Brain pericyte (primary cell): ENCODE data around the gene FRMD4A.
"Not testable (repeated sequence)": the region's sequence is repeated elsewhere in the genome, so short reads cannot be mapped to it uniquely, and the experiment has no call there.

Experiments
- DNase-seq: peaks from one replicate; pipeline ENCODE4 v3.0.0-alpha.2; 2012; ENCODE audit warnings: low read depth, low spot score

Gene FRMD4A

DNA sequence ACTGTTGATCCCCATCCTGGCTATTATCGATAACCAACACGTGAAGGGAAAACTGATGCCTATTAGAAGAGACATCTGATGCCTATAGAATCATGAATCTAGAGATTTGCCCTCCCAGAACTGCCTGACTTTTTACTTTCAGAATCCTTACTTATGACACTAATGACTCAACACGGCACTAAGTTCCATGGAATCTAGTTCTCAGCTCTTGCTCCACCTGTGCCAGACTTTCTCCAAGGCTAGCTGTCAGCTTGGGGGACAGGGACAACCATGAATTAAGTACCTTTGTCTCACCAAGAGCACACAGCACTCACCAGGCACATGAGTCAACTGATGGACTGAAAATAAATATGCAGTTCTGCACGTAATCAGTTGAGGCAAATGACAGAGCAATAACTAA lies 184.2 kb downstream of the FRMD4A start:
- no peak for DNase-seq

DNA sequence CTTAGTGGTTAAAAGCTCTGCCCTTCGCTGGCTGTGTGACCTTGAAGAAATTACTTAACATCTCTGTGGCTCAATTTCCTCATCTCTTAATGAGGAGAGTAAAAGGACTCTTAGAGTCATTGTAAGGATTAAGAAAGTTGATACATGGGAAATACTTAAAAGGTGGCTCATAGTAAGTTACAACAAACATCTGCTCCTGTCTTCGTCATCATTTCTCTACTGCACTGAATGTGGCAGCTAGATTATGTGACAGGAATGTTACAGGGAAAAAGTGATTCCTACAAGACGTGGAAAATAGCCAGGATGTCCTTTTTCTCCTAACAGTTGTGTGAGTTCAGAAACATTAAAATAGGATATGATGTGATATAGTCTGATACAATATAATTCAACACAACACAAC lies 184.7 kb downstream of the FRMD4A start:
- no peak for DNase-seq

DNA sequence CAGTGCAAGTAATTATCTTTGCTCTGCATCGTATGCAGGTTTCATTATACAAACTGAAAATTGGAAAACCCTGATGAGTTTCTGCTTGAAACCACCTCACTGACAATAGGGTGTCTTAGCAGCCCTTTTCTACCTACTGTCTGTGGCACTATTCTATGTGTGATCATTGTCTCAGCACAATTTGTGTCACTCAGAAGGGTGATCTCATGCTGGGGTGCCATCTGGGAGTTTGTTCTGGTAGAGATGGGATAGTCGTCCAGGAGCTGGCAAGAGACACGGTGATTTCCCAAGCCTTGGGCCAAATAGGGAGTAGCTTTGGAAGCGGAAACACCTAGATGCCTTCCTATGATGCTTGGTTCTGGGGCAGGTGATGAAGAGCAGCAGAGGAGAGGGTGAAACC lies 186.3 kb downstream of the FRMD4A start:
- DNase-seq, result no peak

DNA sequence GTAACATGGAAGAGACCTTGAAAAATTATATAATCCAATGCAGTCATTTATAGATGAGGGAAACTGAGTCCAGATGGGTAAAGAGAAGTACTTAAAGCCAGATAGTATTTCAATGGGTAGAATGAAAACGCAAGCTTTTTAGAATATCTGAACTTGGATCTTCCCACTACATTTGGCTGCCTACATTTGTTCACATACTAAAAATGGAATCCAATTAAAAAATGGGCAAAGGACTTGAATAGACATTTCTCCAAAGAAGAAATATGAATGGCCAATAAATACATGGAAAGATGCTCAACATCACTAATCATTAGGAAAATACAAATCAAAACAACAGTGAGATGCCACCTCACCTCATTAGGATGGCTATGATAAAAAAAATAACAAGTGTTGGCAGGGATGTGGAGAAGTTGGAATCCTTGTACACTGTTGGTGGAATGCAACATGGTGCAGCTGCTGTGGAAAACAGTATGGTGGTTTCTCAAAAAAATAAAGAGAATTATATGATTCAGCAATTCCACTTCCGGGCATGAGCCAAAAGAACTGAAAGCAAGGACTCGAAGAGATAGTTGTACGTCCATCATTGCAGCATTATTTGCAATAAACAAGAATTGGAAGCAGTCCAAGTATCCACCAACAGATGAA lies 188.0 kb downstream of the FRMD4A start:
- DNase-seq, result no peak

DNA sequence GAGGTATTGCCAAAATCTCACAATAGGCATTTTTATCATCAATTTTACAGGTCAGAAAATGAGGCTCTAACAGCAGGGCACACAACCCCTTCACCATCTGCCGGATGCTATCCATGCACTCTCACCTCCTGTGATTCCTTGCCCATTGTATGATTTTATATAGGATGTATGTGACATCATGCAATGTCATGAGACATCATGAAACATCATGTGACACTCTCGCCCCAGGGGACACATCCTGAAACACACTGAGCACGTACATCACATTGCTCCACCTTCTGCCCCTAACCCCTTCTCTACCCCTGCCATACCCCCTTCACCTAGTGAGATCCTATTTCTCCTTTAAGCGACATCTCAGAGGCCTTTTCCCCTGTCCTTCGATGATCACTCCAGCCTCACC lies 189.4 kb downstream of the FRMD4A start:
- no peak for DNase-seq

DNA sequence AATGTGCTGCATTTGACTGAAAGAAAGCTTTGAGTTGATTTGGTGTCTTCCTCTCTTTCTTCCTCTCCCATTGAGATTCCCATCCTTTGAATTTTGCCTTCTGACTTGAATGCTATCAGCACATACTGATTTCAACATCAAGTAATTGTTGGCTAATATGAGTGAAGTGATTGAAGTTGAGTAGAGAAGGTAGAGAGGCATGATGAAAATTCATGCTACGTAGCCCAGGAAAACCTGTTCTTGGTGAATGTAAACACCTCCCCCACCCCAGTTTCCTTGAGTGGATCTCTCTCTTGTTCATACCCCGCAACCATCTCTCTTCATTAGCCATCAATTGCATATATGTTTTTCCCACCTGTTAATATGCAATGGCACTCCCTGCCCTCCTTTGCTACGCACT lies 193.3 kb downstream of the FRMD4A start:
- DNase-seq, result no peak

DNA sequence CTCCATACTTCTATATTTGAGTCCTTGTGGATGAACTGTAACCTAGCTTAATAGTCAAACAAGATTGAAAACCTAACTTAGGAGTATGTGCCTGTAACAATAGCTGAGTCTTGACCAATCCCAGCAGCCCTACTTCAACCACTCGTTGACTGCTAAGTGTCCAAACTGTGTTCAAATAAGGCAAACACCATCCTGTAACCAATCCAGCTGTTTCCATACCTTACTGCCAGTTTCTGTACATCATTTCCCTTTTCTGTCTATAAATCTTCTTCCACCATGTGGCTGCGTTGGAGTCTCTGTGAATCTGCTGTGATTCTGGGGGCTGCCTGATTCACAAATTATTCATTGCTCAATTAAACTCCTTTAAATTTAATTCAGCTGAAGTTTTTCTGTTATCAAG lies 195.5 kb downstream of the FRMD4A start:
- DNase-seq, result not testable (repeated sequence)

DNA sequence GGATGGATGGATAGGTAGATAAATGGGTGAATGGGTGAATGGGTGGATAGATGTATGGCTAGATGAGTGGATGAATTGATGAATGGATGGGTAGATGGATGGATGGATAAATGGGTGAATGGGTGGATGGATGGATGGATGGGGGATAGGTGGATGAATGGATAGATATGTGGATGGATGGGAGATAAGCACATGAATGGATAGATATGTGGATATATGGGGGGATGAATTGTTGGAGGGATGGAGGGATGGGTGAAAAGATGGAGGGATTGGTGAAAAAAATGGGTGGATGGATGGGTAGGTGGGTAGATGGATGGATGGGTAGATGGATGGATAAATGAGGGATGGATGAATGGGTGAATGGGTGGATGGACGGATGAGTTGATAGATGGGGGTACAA lies 196.4 kb downstream of the FRMD4A start:
- no peak for DNase-seq

DNA sequence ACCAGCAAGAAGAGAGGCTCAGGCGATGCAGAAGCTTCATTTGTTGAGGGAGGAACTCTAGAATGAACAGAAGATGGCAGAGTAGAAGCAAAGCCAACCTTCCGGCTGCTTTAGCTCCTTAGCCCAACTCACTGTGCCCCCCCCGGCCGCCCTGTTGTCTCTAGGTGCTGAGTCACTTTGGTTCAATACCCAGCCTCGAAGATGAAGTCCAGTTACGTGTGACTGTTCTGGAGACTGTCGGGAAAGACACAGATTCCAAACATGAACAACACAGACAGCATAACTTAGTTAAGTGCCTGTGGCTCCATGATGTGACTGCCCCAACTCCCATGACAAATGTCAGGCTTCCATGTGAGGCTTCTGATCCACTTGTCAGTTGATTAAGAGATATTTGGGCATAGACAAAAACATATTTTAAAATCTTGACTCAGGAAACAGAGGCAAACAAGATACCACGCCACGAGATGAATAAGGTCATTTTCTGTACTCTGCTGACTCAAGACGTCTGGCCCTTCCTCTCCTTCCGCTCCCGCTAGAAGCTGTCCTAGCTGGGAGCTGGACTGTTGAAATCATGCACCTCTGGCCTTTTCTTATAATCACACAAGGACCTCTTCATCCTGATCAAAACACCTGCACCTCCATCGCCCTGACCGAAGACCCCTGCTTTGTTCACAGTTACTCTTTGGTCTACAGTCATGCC lies 199.3 kb downstream of the FRMD4A start:
- DNase-seq, result no peak

DNA sequence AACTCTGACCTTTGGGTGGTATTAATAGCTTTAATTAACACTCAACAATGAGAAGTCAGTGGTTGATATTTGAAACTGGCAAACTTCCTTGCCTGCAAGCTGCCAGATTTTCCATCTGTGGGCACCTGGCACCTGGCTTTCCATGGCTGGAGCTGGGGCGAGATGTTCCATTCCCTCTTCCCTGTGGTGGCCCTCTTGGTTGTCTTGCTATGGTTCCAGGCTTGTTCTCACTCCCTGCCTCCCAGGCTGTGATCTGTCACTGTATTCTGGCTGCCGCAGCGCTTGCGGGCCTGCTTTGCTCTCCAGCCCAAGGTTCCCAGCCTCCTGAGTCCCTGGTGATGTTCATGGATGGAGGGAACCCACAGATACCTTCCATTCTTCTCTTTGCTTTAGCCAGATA lies 201.0 kb downstream of the FRMD4A start:
- no peak for DNase-seq

DNA sequence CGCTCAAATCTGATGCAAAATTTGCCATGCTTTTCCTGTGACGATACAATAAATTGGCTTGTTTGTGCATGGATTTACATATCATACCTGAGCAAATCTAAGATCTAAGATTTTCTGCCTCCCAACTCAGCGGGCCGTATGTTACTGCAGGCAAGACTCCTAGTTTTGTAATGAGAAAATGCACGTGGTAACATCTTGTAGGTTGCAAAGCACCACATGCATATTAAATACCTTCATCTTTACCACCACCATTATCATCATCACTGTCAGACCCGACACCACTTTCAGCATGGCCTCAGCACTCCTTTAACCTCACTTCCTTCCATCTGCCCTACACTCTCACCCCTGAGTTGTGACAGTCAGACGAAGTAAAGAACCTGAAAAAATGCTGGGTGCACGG lies 202.2 kb downstream of the FRMD4A start:
- no peak for DNase-seq

DNA sequence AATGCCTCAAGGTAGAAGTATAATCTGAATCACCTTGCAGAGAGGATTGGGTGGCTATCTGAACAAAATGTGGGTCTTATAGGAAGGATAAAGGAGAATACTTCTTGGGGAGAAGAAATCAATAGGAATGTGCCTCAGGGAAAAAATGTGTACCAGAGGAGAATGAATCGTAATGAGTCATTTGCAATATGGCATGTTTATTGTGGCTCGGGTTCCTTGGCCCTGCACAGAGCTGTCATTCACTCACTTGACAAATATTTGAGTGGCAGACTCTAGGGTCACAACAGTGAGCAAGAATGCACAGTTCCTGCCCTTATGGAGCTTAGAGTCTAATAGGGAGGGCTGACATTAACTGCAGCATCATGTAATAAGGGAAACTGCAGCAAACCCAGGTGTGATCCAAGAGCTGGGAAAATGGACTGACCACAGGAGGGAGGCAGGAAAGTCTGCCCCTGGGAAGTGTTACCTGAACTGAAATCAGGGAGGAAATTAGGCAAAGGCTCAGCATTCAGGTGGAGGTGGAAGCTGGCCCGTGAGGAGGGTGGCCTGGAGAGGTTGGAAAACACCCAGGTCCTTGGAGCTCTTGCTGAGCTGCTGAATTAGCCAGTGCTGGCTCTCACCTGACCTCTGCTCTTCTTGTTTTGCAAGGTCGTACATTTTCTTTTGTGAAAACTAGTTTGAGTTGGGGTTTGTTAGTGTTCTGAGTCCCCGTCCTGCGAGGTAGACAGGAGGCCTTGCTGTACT lies 203.9 kb downstream of the FRMD4A start:
- DNase-seq, result no peak

DNA sequence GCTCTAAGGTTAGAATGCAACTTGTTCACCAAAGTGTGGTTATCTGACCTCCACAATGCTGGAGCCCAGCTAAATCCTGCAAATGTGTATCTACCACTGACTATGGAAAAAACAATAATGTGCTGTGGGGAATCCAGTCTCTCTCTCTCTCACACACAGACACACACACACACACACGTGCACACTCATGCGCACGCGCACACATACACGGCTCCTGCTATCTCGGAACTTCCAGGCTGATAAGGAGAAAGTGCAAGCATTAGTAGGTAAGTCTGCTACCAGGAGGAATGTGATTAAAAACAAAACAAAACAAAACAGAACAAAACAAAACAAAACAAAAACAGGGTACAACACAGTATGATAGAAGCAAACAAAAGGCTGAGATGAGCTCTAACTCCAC lies 205.2 kb downstream of the FRMD4A start:
- DNase-seq, result no peak

DNA sequence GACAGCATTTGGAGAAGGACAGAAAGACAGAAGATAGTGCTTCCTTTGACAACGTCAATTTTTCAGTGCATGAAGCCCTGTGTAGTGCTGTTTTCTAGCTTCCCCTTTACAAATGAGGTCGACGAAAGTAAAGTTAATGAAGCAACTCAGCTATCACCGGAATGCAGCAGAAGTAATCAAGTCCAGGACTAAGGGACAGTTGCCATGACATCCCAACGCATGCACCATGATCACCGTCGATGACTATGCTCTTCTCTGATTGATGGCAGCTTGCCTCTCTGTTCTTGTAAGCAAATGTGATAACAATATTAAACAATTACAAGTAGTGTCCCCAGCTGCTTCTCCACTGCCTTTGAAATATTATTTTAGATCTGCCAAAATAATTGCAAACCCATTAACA lies 205.8 kb downstream of the FRMD4A start:
- no peak for DNase-seq

DNA sequence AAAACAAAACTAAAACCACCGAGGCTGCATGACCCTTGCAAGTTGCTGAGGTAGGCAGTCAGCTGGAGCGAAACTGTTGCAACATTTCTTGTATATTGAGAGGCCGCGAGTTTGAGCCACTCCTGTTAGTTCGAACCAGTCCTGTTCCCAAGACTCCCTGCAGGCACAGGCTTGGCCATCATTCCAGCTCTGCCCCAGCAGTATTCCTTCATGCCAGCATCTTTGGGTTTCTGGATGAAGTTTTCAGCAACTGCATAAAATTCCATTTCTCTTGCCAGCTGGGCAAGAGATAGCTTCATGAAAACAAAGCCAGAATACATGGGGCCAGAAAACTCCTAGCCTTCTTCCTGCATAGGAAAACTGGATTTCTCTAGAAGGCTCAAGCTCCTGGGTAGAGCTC lies 207.6 kb downstream of the FRMD4A start:
- DNase-seq, result no peak

DNA sequence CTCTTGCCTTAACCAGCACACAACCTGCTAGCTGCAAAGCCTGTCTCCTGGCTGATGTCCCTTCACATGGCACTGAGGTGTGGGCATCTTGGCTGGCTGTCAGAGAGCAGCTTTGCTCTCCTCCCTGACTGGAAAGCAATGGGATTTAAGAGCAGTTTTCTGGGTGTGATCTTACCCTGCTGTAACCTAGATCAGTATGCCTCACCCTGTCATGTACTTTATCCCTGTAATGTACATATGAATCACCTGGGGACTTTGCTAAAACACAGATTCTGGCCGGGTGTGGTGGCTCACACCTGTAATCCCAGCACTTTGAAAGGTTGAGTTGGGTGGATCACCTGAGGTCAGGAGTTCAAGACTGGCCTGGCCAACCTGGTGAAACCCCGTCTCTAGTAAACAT lies 209.9 kb downstream of the FRMD4A start:
- no peak for DNase-seq

DNA sequence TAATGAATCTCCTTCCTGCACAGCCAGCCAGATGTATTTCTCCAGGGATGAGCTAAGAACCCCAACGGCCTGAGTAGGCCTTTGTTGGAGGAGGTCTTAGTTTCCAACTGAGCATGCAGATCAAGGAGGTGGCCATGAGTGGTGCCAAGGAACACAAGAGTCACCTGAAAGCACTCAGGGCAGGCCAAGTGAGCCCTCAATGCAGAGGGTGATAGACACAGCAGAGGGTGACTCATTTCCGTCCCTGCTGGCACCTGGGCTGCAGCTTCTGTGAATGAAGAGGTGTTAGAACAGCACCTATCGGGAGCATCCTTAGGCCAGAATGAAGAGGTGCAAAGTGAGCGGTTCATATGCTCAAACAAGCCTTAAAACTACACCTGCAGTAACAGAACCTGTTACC lies 211.8 kb downstream of the FRMD4A start:
- DNase-seq, result no peak

DNA sequence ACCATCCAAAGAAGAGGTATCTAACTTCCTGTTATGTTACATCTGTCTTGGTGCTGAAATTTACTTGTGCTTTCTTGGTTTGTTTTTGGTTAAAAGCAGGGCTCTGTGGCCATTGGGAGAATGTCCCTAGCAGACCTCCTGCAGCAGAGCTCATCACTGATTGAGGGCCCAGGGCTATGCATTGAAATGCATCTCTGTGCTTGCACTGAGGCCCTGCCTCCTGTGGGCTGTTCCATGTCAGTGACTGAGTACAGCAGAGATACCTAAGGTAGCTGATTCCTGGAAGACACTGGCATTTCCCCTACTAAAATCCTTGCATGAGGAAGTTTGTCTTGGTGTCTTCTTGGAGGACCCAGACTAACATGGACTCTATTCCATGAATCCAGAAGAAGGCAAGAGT lies 213.9 kb downstream of the FRMD4A start:
- no peak for DNase-seq

DNA sequence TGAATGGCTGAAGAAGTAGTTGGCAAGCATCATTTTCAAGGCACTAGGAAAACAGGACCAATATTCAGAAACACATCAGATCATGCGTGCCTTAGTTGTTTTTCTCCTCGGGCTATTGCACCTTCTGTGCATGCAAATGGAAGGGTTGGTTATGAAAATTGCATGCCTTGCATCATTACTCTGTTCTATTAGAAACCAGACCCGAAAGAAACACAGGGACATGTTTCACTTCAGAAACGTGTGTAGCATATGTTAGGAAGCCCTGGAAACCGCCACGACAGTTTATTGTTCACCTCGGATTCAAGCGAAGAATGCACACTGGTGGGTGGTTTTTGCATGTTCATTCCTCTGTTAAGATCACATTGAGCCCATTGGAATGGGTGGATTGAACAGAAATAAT lies 214.7 kb downstream of the FRMD4A start:
- no peak for DNase-seq

DNA sequence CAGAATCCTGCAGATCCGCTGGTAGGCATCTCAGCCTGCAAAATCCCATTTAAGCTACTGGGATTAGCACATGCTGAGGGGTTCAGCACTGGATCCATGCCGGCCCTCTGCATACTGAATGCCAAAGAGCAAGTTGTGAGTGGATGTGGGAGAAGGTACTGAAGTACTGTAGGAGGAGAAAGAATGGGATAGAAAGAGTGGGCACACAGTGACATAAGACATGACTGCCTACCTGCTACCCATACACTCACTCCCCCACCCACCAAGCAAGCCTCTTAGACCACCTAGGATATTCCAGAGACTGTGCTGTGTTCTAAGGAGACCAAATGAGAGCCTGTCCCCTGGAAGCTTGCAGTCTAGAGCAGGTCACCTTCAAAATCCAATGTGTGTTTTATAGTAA lies 215.9 kb downstream of the FRMD4A start:
- no peak for DNase-seq

DNA sequence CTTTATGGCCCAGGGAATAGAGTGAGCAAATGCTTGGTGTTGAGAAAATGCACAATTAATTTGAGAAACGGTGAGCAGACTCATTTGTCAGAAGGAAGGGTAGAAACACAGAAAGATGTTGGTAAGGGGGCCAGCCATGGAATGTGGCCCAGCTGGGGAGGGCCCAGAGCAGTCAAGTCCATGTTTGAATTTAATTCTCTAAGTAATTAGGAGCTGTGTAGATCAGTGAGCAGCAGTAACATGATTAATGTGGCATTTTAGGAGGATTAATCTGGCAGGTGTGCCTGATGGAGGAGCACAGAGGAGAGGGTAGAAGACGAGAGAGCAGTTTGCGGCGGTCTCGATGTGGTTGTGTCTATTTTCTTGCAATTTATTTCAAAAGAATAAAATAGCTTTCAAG lies 218.7 kb downstream of the FRMD4A start:
- DNase-seq, result no peak

DNA sequence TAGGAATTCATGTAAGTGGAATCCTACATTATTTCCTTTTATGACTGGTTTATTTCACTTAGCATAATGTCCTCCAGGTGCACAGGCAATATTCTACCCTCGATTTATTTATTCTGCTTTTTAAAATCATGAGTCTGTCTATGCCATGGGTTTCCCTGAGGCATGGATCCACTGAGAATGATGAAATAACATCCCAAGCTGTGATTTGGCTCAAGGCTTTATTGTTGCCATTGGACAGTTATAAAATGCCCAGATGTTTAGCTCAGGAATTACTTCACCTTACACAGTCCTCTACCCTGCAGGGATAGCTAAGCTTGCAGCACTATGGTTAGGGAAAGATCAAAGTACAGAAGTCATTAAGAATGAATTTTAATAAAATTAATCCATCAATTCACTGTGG lies 219.5 kb downstream of the FRMD4A start:
- no peak for DNase-seq

DNA sequence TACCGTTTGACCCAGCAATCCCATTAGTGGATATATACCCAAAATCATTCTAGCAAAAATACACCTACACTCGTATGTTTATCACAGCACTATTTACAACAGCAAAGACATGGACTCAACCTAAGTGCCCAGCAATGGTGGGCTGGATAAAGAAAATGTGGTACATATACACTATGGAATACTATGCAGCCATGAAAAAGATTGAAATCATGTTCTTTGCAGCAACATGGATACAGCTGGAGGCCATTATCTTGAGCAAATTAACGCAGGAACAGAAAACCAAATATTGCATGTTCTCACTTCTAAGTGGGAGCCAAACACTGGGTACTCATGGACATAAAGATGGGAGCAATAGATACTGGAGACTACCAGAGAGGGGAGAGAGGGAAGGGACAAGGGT lies 223.9 kb downstream of the FRMD4A start:
- no peak for DNase-seq
